ENCODE results near the gene USH1C. TPM values are rescaled to one million over a fixed set of nuclear protein-coding genes. Genes with fewer than 3 reads are reported as not detected.

Gene USH1C
- total RNA-seq, 4 donors from 2014 or later: 0.35 to 0.46 TPM; not detected in 2

DNA sequence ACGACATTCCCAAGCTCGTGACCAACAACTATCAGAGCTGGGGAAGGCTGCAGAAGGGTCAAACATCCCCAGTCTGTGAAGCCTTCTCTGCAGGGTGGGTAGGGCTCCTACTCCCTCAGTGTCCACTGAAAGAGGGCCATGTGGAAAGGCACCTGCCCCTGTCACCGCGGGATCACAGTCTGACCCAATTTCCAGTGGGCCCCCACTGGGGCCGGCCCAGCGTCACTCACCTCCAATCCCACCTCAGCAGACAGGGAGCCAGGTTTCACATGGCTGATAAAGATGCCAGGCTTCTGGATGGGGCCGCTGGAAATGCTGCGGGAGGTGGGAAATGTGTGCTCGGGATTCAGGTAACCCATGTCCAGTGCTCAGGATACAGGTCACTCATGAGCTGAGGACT, 20.0 kb downstream of the USH1C start:
- Histone ChIP-seq H3K27me3 (no peaks in the 10 kb centered on the region), H3K4me1 (no peaks in the 10 kb centered on the region), H3K27ac (no peak overlapping the region), H3K36me3 (no peaks in the 10 kb centered on the region), H3K9me3 (no peaks in the 10 kb centered on the region), H3K4me3 (no peak overlapping the region)
- intact Hi-C loops (cut with DNase I; ENCODE audit: low total_unique reads): no loop called here
- no peak for DNase-seq
- no peak for TF ChIP-seq POLR2A (IDR thresholded peaks at IDR 0.05)
- TF ChIP-seq, protein P1, sequence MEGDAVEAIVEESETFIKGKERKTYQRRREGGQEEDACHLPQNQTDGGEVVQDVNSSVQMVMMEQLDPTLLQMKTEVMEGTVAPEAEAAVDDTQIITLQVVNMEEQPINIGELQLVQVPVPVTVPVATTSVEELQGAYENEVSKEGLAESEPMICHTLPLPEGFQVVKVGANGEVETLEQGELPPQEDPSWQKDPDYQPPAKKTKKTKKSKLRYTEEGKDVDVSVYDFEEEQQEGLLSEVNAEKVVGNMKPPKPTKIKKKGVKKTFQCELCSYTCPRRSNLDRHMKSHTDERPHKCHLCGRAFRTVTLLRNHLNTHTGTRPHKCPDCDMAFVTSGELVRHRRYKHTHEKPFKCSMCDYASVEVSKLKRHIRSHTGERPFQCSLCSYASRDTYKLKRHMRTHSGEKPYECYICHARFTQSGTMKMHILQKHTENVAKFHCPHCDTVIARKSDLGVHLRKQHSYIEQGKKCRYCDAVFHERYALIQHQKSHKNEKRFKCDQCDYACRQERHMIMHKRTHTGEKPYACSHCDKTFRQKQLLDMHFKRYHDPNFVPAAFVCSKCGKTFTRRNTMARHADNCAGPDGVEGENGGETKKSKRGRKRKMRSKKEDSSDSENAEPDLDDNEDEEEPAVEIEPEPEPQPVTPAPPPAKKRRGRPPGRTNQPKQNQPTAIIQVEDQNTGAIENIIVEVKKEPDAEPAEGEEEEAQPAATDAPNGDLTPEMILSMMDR (IDR thresholded peaks at IDR 0.05): no peak

DNA sequence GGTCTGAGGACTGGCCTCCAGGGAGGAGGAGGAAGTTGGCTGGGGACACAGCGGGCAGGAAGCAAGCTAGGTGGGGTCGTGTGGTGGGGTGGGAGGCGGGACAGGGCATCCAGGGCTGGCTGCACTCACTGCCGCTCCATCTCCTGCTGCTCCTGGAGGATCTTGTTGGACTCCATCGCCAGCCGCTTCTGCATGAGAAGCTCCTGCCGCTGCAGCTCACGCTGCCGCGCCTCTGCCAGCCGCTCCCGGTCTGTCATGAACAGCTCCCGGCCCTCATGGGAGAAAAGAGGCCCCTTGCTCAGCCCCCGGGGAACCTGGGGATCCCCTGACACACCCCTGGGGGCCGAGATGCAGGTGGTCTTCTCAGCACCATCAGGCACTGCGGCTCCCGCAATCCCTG, 21.6 kb downstream of the USH1C start:
- Histone ChIP-seq H3K4me1 (no peaks in the 10 kb centered on the region), H3K27ac (no peak overlapping the region), H3K27me3 (no peaks in the 10 kb centered on the region), H3K36me3 (no peaks in the 10 kb centered on the region), H3K9me3 (no peaks in the 10 kb centered on the region), H3K4me3 (no peak overlapping the region)
- TF ChIP-seq, protein P1 (IDR thresholded peaks at IDR 0.05): no peak
- no peak for TF ChIP-seq POLR2A (IDR thresholded peaks at IDR 0.05)
- no peak for DNase-seq
- intact Hi-C loops (cut with DNase I; ENCODE audit: low total_unique reads): no loop called here

DNA sequence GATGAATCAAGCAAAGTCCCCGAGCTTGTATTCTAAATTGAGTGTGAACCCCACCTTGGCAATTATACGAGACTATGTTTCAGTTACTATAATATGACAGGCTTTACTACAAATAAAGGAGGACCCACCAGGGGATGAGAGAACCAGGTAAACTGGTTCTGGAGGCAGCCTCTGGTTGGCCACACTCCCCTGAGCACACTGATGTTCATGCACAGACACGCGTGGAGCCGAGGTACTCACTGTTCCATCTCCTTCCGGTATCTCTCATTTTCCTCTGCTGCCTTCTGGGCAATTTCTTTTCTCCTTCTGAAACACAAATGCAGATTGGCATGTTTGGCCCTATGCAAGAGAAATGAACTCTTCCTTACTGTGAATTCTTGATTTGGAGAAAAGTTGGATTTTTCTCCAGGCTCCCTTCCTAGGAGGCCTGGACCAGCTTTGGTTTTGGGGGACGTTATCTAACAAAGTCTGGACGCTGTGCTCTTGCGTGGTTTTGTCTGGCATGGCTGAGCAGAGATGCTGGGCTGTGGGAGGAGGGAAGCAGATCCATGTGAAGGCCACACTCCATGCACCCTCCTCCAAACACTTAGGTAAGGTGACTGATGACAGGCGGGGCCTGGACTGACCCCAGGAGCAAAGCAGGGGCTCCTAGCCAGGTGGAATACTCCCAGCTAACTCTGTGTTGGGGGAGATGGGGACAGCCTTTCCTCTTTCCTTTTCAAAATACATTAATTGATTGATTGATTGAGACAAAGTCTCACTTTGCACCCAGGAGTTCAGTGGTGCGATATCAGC, 22.9 kb downstream of the USH1C start:
- no peak for DNase-seq
- no peak for TF ChIP-seq POLR2A (IDR thresholded peaks at IDR 0.05)
- H3K36me3 ChIP-seq: no peaks in the 10 kb centered on the region
- H3K4me3 ChIP-seq: no peak overlapping the region
- H3K27ac ChIP-seq: no peak overlapping the region
- no peaks in the 10 kb centered on the region for H3K4me1 ChIP-seq
- H3K27me3 ChIP-seq: no peaks in the 10 kb centered on the region
- intact Hi-C loops (cut with DNase I; ENCODE audit: low total_unique reads): no loop called here
- no peaks in the 10 kb centered on the region for H3K9me3 ChIP-seq

GRCh38 chr11:17519061-17519885, 24.9 kb downstream of the USH1C start:
- H3K36me3 ChIP-seq: no peaks in the 10 kb centered on the region
- H3K27me3 ChIP-seq: no peaks in the 10 kb centered on the region
- H3K9me3 ChIP-seq: no peaks in the 10 kb centered on the region
- DNase-seq: no peak
- no peaks in the 10 kb centered on the region for H3K4me1 ChIP-seq
- H3K27ac ChIP-seq: no peak overlapping the region
- intact Hi-C loops (cut with DNase I; ENCODE audit: low total_unique reads): no loop called here
- H3K4me3 ChIP-seq: no peak overlapping the region
- TF ChIP-seq POLR2A (IDR thresholded peaks at IDR 0.05): no peak
- TF ChIP-seq, protein P1 (IDR thresholded peaks at IDR 0.05): no peak

GRCh38 chr11:17518366-17518765, 25.9 kb downstream of the USH1C start:
- intact Hi-C loops (cut with DNase I; ENCODE audit: low total_unique reads): no loop called here
- no peak for TF ChIP-seq POLR2A (IDR thresholded peaks at IDR 0.05)
- TF ChIP-seq, protein P1 (IDR thresholded peaks at IDR 0.05): no peak
- Histone ChIP-seq H3K27ac (no peak overlapping the region), H3K4me3 (no peak overlapping the region), H3K36me3 (no peaks in the 10 kb centered on the region), H3K9me3 (no peaks in the 10 kb centered on the region), H3K4me1 (no peaks in the 10 kb centered on the region), H3K27me3 (no peaks in the 10 kb centered on the region)
- DNase-seq: no peak

Data from uterus (tissue), 4 donors.